EH (cell line): ENCODE measurements around the gene PHACTR1.

Experiments
- DNase-seq: peaks from one replicate; pipeline ENCODE4 v3.0.0-alpha.2; 2015; ENCODE audit warnings: low read depth

The PHACTR1 gene

GRCh38 chr6:12993283-12993898, 276.8 kb downstream of the PHACTR1 start:
- no peak for DNase-seq

- DNase-seq: no peak
These were observed 278.9 kb downstream of the PHACTR1 start for GRCh38 chr6:12995419-12995818.

- no peak for DNase-seq
These were observed 284.0 kb downstream of the PHACTR1 start for GRCh38 chr6:13000537-13000936.

- DNase-seq: no peak
These were observed 285.4 kb downstream of the PHACTR1 start for GRCh38 chr6:13001927-13002326.

GRCh38 chr6:13004601-13005000, 288.0 kb downstream of the PHACTR1 start:
- DNase-seq: no peak

- no peak for DNase-seq
These were observed 289.4 kb downstream of the PHACTR1 start for GRCh38 chr6:13005994-13006393.

- DNase-seq: peak; percentile 49
These were observed 290.2 kb downstream of the PHACTR1 start for GRCh38 chr6:13006578-13007300.

- DNase-seq: no peak
These were observed 291.2 kb downstream of the PHACTR1 start for GRCh38 chr6:13007744-13008143.

- no peak for DNase-seq
These were observed 292.5 kb downstream of the PHACTR1 start for GRCh38 chr6:13009031-13009430.

- DNase-seq: no peak
These were observed 292.9 kb downstream of the PHACTR1 start for GRCh38 chr6:13009461-13009860.

GRCh38 chr6:13011612-13012146, 295.1 kb downstream of the PHACTR1 start:
- no peak for DNase-seq

GRCh38 chr6:13012296-13012695, 295.7 kb downstream of the PHACTR1 start:
- no peak for DNase-seq

GRCh38 chr6:13012977-13013680, 296.6 kb downstream of the PHACTR1 start:
- no peak for DNase-seq

- DNase-seq: peak; percentile 3
These were observed 297.3 kb downstream of the PHACTR1 start for GRCh38 chr6:13013681-13014503.

- DNase-seq: no peak
These were observed 298.2 kb downstream of the PHACTR1 start for GRCh38 chr6:13014504-13015378.

GRCh38 chr6:13015379-13015681, 298.8 kb downstream of the PHACTR1 start:
- no peak for DNase-seq

GRCh38 chr6:13024616-13025015, 308.0 kb downstream of the PHACTR1 start:
- DNase-seq: no peak

- no peak for DNase-seq
These were observed 309.4 kb downstream of the PHACTR1 start for GRCh38 chr6:13025893-13026499.

- DNase-seq: no peak
These were observed 310.0 kb downstream of the PHACTR1 start for GRCh38 chr6:13026557-13026956.

GRCh38 chr6:13027207-13027606, 310.6 kb downstream of the PHACTR1 start:
- DNase-seq: no peak

- DNase-seq: peak; percentile 13
These were observed 313.8 kb downstream of the PHACTR1 start for GRCh38 chr6:13030396-13030795.
